ENCODE measurements around the gene TK1.

The TK1 gene

DNA sequence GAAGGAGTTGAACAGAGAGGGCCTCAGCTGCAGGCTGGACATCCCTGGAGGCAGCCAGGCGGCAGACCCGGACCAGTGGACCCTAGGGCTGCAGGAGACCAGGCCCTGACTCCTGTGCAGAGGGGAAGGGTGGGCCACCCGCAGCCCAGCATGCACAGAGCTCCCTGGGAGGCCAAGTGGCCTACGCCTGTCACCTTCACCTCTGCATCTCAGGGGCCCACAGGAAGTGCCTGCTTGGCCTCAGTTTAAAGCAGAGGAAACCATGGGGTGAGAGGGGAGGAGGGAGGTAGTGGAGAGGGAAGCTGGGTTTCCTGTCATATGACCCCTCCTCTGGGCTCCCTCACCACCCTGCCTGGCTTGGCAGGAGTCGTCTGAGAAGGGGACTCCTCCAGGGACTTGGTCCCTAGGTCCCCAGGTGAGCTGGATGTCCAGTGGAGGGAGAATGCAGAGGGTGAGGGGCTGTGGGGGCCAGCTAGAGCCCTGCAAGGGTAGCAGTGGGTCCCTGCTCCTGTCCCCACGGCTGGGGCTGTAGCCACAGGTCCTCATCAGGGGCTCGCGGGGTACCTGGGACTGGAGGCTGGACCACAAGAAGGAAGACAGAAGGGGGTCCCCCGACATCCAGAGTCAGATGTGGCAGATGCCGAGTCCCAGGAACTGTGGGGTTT is 56.3 kb downstream of the TK1 start, which contains the start of gene TMC8:
TMC8 (plus strand) TSS at position 335 of the 665 bp plus-strand sequence. CDS start 818 bp downstream, outside the sequence.
- peak in 6 of 42 donors; percentile 35 to 69 (median 56) for DNase-seq
- intact Hi-C loops (cut with DNase I) = no loop called here

DNA sequence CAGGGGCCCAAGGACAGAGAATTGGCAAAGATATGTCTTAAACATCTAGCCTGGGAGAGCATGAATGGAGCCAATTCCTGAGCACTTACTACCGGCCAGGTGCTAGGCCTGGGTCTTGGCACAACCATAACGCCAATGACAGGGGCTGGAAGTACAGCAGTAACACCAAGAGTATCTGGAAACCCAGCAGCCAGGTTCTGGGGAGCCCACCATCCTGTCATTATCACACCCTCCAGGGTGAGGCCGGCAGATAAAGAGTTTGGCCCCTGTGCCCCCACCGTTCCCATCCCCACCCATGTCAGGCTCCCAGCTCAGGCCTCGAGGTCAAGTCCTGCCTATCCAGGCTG is 56.8 kb downstream of the TK1 start:
- intact Hi-C loops (cut with DNase I) = no loop called here
- DNase-seq = no peak

DNA sequence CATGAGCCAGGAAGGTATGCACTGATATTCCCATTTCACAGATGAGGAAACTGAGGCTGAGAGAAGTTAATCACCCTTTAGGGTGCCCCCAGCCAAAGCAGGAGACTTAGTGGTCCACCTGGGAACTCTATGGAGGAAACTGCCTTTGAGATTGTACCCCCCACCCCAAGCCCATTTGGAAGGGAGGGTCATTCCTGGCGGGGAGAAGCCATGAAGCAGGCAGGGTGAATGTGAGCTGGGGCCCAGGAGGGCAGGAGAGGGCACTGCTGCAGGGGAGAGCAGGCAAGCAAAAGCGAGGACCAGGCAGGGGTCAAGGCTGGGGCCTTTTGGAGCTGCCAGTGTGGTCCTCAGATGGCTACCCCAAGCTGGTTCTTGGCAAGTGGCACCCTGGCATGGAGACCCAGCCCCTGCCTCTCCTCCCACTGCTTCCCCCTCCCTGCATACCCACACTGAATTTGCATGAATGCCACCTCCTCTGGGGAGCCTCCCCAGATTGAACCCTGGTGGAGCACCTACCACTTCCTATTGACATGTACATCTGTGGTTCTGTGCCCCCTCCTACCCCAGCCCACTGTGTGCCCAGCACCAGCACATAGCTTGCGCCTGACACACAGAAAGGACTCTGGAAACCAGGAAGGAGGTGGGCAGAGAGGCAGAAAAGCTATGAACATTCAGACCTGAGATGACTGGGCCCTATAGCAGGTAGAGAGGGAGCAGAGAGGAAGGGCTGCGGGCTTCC is 57.3 kb downstream of the TK1 start:
- DNase-seq = no peak
- intact Hi-C loops (cut with DNase I) = loop anchor here (5.0 kb wide), 1 partner anchor 43 kb away; no protein-coding TSS in a partner anchor

DNA sequence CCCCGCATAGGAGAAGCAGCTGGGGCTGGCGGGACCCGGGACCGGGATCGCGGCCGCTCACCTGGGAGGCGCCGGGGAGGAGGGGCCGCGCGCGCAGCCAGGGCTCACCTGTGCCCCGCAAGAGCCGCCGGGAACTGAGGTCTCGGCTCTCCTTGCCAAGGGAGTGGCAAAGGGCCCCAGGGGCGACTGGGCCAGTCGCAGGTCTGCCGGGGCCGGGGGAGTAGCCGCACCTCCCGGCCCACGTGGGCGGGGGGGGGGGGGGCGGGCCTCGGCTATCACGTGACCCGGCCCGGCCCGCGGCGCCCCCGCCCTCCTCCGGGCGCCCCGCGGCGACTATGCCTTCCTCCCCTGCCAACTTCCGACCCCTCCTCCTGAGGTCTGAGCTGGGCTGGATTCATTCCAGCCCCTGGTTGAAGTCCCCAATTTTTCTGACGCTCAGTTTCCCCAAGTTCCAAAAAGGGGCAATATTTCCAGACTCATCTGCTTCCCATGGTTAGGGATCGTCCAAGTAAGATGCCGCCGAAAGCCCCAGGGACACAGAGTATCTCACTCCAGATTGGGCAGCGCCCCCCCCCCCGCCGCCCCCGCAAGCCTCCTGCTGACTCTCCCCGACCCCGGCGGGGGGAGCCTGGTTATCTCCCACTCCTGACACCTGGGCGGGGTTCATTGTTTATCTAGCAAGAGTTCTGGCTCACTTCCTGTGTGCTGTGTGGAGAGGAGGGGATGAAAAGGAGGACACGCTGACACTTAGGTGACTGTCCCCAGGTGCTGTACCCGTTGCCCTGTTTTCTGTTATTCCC is 58.1 kb downstream of the TK1 start, which contains the start of gene TMC6:
TMC6 (minus strand) TSS at position 205 of the 800 bp plus-strand sequence. CDS start 1,923 bp downstream, outside the sequence.
- DNase-seq = peak in 32 of 42 donors; percentile 40 to 83 (median 61)

DNA sequence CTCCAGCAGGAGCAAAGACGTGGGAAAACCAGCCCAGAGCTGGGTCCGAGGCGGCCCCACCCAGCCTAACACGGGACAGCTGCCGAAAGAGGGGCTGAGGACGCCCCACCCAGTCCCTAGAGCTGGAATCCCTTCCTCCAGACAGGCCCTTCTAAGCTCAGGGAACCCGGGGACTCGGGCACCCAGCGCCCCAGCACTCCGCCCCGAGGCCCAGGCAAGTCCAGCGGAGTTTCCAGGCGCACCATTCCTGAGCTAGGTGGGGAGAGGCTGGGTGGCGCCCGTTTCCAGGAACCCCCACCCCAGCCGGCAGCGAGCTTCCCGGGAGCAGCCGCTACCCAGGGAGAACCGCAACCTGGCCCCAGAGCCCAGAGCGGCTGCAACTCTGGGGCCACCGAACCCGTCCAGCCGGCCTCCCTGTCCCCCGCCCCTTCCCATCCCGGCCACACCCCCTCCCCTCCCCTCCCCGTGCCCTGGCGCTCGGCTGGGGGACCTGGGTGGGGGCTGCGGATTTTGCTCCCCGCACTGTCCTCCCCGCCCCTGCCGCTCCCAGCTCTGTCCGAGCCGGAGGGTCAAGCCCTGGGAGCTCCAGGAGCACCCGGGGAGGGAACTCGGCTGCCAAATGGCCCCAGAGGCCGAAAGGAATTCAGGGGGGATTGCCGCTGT is 58.8 kb downstream of the TK1 start:
- intact Hi-C loops (cut with DNase I) = loop anchor here (1.0 to 5.0 kb wide), 2 partner anchors 13 to 44 kb away; no protein-coding TSS in a partner anchor
- peak in 22 of 42 donors; percentile 34 to 81 (median 59) for DNase-seq

More for the DNA sequence above, 58.1 kb downstream of the TK1 start, which contains the start of gene TMC6:
- intact Hi-C loops (cut with DNase I) = loop anchor here (1.0 to 5.0 kb wide), 2 partner anchors 13 to 44 kb away; no protein-coding TSS in a partner anchor

DNA sequence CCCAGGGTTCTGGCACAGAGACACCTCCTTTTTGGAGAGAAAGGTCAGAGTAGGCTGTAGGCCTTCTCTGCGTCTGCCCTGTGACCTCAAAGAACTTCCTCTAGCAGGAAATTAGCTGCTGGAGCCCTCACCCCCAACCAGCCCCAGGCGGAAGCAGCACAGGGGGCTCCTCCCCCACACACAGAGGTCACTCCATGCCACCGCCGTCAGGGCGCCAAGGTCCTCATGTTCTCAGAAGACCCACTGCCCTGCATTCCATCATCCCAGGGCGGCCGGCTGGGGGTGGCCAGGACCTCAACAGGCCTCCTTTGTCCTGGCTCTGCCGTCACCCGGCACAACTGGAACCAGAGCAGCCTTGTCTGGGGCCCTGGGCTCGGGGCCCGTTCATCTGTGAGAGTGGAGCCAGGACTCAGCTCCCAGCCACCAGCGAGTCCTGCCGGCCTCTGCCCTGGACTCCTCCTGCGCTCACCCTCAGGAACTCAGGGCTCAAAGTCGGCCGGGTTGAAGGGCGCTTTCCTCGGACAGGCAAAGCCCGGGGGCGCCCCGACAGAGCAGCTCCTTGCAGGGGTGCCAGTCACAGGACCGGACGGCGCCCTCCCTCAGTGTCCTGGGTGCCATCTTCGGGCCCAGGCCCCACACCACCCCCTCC is 59.5 kb downstream of the TK1 start:
- peak; percentile 80 to 96 (median 90) for DNase-seq
- intact Hi-C loops (cut with DNase I) = loop anchor here (5.0 kb wide), 1 partner anchor 45 kb away; no protein-coding TSS in a partner anchor

DNA sequence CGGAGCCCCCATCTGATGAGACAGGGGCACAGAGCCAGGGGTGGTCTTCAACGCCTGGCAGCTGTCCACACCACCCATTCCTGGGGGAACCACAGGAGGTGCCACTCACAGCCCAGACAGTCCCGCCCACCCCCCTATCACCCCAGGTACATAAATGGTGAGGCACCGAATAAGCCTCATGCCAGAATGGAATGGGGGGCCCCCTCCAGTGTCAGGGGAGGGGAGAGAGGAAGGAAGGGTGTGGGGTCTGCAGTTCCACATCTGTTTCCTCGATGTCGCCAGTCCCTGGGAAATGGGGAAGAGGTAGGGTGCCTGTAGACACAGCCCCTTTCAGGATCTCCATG is 60.0 kb downstream of the TK1 start:
- no peak for DNase-seq
- intact Hi-C loops (cut with DNase I) = loop anchor here (5.0 kb wide), 1 partner anchor 45 kb away; no protein-coding TSS in a partner anchor

DNA sequence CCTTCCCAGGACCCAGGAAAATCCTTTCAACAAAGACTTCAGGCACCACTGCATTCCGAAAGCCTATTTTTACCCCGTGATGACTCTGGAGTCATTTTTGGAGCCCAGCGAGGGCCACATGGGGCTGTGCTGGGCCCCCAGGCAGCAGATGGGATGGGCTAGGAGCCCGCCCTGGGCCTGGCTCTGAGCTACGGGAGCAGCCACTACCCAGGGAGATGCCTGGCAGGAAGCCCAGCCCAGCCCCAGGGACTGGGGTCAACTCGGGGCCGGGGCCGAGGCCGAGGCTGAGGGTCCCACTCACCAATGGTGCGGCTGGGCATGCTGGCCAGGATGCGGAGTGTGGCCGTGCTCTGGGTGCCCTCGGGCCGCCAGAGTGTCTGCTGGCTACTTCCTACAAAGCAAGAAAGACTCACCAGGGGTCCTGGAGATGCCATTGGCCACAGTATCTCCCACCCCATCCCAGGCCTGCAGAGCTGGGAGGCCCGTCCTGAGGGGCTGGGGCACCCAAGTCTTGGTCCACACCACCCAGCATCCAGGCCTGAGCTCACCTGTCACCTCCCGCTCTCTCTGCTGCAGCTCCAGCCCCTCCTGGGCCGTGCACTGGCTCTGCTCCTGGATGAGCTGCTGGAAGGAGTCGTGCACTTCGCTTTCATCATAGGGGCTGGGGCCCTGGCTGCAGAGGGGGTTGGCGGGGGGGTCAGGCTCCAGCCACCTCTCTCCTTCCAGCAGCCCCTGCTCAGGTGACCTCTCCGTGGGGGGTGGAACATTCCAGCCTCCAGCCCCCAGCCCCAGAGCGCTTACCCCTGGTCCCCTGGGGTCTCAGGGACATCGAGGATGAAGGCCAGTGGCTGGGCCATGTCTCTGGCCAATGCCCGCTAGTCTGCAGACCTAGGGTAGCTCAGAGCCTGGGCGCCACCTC is 60.6 kb downstream of the TK1 start:
- DNase-seq = peak in 1 of 42 donors; percentile 35
- intact Hi-C loops (cut with DNase I) = loop anchor here (5.0 kb wide), 1 partner anchor 46 kb away; no protein-coding TSS in a partner anchor

DNA sequence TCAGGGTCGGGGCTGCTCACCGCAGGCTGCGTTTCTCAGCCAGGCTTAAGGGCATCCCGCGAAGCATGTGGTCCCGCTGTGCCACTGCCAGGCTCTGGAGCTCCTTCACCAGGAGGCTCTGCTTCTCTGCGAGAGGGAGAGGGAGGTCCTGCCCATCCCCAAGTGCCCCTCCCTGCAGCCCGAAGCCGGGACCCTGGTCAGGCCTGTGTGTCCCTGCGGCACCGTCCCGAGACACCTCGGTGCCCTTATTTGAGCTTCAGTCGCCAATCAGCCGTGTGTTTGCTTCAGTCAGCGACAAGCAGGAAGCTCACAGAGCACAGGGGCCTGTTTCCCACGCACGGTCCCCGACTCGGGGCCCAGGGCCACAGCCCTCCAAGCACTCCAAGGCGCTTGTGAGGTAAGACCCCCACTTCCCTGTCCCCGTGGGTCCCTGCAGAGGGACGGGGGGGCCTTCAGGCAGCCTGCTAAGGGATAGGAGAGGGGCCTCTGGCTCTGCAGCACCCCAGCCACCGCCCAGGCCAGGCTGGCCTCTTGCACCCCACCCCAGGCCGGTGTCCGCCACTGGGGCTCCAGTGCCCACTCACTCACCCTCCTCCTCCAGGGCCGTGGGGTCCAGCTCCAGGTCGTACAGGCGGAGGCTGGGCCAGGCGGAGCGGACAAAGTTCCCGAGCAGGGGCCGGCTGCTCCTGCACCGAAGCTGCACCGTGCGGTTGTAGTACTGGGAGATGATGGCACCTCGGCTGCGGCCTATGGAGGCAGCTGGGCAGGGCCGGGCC is 61.5 kb downstream of the TK1 start:
- DNase-seq = peak in 1 of 42 donors; percentile 30
- intact Hi-C loops (cut with DNase I) = loop anchor here (5.0 kb wide), 1 partner anchor 47 kb away; no protein-coding TSS in a partner anchor

DNA sequence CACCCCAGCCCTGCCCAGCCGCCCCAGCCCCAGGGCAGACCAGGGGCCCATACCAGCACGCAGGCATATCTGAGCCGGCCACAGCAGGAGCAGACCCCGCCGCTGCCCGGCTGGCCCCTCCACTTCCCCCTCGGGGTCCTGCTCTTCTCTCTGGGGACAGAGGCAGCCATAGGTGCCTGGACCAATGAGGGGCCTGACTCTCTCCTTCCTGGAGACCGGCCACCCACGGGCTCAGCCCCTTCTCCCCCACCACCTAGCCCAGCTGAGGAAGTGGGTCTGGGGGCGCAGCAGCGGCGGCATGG is 62.1 kb downstream of the TK1 start:
- DNase-seq = no peak
- intact Hi-C loops (cut with DNase I) = loop anchor here (5.0 kb wide), 1 partner anchor 48 kb away; no protein-coding TSS in a partner anchor

Data from head of caudate nucleus (tissue), 42 donors.